ENCODE results near the gene GATB.
"Not testable (repeated sequence)": the region's sequence is repeated elsewhere in the genome, so short reads cannot be mapped to it uniquely, and the experiment has no call there.

Gene GATB

DNA sequence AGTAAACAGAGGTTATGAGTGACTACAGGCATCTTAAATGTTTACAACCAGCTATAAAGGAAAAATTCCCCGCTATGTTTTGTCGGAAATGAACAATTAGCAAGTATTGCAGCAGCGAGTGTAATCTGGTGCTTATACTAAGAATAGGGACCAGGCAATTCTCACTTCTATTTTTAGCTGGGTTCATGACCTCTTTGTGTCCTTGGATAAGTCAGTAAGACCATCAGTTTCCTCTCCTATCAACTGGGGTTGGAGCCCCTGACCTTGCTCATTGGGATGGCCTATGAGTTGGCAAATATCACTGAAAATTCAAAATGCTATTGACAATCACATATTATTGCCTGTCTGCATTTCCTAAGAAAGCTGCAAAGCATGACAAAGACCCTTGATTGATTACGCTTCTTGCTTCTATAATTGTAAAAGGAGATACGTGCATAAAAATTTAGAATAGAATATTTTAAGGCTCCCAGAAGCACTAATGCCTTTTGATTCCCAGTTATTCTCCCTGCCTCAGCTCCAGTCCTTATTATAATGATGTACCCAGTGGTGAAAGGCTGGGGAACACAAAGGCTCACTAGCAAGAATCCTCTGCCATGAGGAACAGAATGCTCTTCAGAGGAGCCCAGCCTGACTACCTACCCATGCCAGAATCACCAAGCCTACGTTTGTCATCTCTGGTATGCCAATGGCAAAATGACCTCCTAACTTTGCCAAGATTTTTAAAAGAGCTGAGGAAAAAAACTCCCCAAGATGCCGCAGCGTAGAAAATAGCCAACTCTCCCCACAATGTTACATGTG lies 21.9 kb downstream of the GATB start:
- H3K4me3 ChIP-seq (replicated peaks; ENCODE audit: low read depth, low read length), result no peak overlapping the region
- TF ChIP-seq, protein P1, sequence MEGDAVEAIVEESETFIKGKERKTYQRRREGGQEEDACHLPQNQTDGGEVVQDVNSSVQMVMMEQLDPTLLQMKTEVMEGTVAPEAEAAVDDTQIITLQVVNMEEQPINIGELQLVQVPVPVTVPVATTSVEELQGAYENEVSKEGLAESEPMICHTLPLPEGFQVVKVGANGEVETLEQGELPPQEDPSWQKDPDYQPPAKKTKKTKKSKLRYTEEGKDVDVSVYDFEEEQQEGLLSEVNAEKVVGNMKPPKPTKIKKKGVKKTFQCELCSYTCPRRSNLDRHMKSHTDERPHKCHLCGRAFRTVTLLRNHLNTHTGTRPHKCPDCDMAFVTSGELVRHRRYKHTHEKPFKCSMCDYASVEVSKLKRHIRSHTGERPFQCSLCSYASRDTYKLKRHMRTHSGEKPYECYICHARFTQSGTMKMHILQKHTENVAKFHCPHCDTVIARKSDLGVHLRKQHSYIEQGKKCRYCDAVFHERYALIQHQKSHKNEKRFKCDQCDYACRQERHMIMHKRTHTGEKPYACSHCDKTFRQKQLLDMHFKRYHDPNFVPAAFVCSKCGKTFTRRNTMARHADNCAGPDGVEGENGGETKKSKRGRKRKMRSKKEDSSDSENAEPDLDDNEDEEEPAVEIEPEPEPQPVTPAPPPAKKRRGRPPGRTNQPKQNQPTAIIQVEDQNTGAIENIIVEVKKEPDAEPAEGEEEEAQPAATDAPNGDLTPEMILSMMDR (IDR thresholded peaks at IDR 0.05; ENCODE audit: low read length, missing control alignments), result no peak
- no peak for DNase-seq (ENCODE audit: low read depth)

DNA sequence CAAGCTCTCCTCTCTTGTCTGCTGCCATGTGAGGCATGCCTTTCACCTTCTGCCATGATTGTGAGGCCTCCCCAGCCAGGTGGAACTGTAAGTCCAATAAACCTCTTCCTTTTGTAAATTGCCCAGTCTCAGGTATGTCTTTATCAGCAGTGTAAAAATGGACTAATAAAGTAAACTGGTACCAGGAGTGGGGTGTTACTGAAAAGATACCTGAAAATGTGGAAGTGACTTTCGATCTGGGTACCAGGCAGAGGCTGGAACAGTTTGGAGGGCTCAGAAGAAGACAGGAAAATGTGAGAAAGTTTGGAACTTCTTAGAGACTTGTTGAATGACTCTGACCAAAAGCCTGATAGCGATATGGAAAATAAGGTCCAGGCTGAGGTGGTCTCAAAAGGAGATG lies 24.0 kb downstream of the GATB start:
- H3K4me3 ChIP-seq (replicated peaks; ENCODE audit: low read depth, low read length); DNase-seq (ENCODE audit: low read depth): not testable (repeated sequence)

DNA sequence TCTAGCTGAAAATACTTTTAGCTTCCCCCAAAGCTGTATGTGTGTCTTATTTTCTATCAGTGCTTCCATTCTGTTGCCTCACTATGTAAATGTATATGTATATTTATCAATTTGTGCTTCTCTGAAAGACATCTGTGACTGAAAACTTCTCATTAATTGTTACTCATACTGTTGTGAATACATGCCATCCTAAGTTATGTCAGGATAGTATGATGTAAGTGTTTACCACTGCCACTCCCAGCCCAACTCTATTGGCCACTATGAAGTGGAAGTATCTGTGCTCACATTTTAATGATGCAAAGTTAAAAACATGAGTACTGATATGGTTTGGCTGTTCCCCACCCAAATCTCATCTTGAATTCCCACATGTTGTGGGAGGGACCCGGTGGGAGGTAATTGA lies 24.4 kb downstream of the GATB start:
- no peak overlapping the region for H3K4me3 ChIP-seq (replicated peaks; ENCODE audit: low read depth, low read length)
- no peak for DNase-seq (ENCODE audit: low read depth)
- TF ChIP-seq, protein P1 (IDR thresholded peaks at IDR 0.05; ENCODE audit: low read length, missing control alignments), result no peak

DNA sequence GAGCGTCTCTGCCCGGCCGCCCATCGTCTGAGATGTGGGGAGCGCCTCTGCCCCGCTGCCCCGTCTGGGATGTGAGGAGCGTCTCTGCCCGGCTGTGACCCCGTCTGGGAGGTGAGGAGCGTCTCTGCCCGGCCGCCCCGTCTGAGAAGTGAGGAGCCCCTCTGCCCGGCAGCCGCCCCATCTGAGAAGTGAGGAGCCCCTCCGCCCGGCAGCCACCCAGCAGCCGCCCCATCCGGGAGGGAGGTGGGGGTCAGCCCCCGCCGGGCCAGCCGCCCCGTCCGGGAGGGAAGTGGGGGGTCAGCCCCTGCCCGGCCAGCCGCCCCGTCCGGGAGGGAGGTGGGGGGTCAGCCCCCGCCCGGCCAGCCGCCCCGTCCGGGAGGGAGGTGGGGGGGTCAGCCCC lies 29.1 kb downstream of the GATB start:
- not testable (repeated sequence) for DNase-seq (ENCODE audit: low read depth); H3K4me3 ChIP-seq (replicated peaks; ENCODE audit: low read depth, low read length)

DNA sequence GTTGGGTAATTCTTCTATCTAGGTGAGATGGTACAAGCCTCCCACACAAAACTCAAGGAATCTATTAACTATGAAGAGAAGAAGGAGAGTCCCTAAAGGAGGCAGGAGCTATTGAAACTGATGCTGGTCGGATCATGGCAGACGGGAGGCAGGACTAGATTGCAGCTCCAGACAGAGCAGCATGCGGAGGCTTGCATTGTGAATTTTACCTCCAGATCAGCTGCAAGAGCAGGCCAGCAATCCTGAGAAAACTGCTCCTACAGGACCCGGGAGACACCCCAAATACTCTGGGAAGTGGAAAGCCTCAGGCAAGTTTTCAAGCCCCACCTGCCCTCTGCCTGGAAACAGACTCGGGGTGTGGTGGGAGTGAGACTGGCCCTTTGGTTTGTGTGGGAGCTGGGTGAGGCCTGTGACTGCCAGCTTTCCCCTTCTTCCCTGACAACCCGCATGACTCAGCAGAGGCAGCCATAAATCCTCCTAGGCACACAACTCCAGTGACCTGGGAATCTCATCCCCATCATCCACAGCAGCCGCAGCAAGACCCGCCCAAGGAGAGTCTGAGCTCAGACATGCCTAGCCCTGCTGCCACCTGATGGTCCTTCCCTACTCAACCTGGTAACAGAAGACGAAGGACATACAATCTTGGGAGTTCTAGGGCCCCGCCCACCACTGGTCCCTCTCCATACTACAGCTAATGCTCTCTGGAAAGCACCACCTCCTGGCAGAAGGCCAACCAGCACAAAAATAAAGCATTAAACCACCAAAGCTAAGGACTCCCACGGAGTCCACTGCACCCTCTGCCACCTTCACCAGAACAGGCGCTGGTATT lies 30.9 kb downstream of the GATB start:
- no peak for DNase-seq (ENCODE audit: low read depth)
- no peak overlapping the region for H3K4me3 ChIP-seq (replicated peaks; ENCODE audit: low read depth, low read length)
- TF ChIP-seq, protein P1 (IDR thresholded peaks at IDR 0.05; ENCODE audit: low read length, missing control alignments), result no peak

DNA sequence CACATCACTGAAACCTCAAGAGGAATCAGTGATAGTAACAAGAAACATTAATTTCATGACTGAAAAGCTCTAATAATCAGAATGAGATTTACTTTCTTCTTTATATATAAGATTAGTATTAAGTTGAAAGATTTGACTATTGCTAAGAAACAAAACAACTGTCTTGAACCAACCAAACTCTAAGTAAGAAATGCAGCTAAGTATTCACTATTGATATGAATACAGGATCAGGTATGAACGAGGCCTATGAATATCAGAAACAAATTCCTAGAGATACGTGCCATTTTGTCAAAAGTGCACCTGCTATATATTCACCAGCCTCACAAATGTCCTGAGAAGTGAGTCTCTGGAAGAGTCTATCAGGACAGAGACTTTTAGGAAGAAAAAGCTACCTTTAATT lies 32.1 kb downstream of the GATB start:
- DNase-seq (ENCODE audit: low read depth), result no peak
- H3K4me3 ChIP-seq (replicated peaks; ENCODE audit: low read depth, low read length), result no peak overlapping the region
- TF ChIP-seq, protein P1 (IDR thresholded peaks at IDR 0.05; ENCODE audit: low read length, missing control alignments), result no peak

DNA sequence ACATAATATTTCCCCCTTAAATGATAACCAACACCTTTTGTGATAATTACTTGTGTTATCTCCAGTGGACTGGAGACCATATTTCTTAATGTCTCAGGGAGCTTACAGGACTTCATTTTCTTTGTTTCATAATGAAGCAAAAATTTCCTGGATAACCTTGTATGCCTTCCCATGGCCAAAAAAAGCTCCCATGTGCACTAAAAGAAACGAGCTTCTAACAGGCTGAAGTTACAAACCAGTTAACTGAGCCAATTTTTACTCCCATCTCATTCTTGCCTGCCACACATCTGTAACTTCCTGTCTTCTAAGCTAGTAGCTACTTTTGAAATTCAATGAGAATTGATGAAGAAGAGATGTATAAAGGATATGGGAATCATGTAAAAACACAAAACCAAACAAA lies 32.8 kb downstream of the GATB start:
- TF ChIP-seq, protein P1 (IDR thresholded peaks at IDR 0.05; ENCODE audit: low read length, missing control alignments), result no peak
- DNase-seq (ENCODE audit: low read depth), result no peak
- no peak overlapping the region for H3K4me3 ChIP-seq (replicated peaks; ENCODE audit: low read depth, low read length)

DNA sequence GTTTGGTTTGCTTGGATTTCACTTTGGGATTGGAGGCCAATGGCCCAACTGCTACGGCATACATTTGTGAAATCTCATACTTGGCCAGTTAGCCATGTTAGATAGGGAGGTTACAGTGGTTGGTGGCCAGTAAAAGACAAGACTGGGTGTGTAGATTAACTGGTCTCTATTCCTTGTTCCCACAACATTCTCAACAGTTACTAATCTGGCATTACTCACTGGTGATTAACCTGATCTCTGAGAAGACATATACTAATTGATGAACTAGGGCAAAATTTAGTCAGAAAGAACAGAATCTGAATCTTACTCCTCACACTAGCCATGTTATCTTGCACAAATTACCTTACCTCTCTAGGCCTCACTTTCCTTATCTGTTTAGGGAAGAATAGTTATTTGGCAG lies 33.4 kb downstream of the GATB start:
- H3K4me3 ChIP-seq (replicated peaks; ENCODE audit: low read depth, low read length), result no peak overlapping the region
- DNase-seq (ENCODE audit: low read depth), result no peak
- TF ChIP-seq, protein P1 (IDR thresholded peaks at IDR 0.05; ENCODE audit: low read length, missing control alignments), result no peak
